ENCODE results near the gene KIF23.
A peak's percentile ranks its signal among the peaks of the same experiment; 100 is the strongest.

Gene KIF23

GRCh38 chr15:69468241-69469121 lies 54.3 kb downstream of the KIF23 start:
- DNase-seq, result peak; percentile 99

DNA sequence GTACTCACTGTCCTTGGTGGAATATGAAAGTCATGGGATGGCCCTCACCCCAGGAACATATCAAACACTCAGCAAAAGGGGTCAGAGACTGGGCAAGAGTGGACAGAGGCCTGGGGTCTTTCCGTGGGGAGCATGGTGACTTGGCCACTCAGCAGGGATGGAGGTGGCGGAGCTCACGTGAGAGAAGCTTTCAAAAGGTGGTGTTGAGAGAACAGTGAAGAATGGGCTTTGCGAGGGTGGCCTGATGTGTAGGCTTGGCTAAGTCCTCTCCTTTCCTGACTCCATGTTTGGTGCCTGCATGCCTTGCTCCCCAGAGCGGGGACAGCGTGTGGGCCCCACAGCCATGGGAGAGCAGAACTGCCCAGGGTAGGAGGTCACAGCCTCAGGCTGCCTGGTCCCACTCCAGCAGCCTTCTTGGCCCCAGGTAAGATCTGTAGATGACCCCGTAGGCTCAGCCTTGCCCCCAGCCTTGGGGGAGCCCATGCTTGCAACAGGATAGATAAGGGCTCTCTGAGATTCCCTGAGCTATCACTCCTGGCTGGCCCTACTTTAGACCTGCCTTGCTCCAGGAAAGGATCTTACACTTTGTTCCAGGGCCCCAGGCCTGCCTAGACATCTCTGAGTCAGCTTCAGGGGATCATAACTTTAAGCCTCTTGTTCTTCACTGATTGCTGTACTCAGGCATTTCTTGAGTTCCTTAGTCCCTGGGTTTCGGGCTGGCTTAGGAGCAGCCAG lies 55.5 kb downstream of the KIF23 start:
- no peak for DNase-seq

- DNase-seq, result no peak
Measured at GRCh38 chr15:69472046-69472445, 57.9 kb downstream of the KIF23 start.

DNA sequence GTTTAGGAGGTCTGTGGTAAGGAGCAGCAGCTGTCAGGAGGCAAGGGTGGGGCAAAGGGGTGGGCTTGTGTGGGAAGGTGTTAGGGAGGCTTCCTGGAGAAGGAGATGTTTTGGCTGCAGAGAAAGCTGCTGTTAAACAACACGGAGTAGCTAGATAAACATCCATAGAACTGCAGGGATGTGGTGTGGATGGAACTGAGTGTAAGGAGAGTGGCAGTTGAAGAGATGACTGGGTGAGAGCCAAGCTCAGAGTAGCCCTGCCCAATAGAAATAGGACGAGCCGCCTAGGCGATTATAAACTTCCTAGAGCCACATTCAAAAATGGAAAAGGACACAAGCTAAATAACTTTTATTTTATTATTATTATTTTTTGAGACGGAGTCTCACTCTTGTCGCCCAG lies 58.4 kb downstream of the KIF23 start:
- DNase-seq, result no peak

DNA sequence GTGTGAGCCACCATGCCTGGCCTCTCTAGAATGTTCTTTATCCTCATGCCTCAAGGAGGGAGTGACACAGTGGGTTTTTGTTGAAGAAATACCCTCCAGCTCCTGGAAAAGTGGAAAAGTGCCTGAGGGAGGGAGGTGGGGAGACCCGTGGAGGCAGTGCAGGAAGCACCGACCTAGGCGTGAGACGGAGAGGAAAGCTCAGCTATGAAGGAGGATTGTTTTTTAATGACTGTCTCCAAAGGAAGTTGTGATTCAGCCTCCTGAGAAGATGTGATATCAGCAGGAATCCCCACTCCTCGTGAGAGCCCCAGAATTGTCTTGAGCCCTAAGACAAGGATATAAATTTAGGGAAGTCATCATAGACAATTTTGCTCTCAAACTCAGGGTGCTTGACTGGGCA lies 60.1 kb downstream of the KIF23 start:
- no peak for DNase-seq

DNA sequence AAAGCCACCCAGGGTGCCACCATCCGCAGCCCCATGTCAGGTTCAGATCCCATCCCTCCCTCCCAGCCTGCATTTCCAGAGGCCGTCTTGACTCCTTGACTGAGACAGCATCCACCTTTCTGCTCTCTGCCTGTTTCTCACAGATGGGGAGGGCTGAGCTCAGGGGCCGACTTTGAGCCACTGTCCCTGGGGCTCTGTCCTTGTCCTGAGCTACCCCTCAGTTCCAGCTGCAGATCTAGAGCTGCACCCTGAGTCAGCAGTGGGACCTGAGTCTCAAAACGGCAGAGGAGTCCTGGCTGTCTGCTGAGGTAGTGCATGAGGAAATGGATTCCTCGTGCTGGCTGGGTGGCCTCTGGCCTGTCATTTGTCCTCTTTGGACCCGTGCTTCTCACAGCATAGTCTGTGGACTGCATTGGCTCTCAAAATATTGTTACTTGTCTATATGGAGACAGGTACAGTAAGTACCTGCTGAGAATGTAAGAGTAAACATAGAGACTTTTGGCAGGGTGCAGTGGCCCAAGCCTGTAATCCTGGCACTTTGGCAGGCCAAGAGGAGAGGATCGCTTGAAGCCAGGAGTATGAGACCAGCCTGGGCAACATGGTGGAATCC lies 60.8 kb downstream of the KIF23 start:
- DNase-seq, result peak; percentile 52

GRCh38 chr15:69475769-69476358 lies 61.7 kb downstream of the KIF23 start:
- DNase-seq, result peak; percentile 82

- no peak for DNase-seq
Measured at GRCh38 chr15:69476704-69477473, 62.7 kb downstream of the KIF23 start.

DNA sequence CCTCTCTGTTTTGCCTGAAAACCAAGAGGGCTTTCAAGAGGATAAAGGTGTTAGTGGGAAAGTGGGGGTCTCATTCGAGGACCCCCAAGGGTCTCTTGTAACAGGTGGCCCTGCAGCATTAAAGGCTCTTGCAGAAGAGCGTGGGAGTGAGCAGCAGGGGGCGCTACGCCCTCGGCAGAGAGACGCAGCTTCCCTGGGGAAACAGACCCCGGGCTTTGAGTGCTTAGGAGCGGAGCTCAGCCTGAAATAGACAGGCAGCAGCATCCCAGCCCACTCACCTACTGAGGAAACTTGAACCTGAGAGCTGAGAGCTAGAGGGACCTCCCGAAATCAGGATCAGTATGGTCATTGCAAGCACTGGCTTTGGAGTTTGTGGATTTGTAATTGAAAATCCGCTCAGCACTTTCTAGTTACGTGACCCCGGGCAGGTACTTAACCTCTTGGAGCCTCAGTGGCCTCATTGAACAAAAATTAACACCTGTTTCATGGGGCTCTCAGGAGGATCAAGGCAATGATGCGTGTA lies 64.2 kb downstream of the KIF23 start:
- peak; percentile 84 for DNase-seq

- DNase-seq, result no peak
Measured at GRCh38 chr15:69479081-69479480, 64.9 kb downstream of the KIF23 start.

DNA sequence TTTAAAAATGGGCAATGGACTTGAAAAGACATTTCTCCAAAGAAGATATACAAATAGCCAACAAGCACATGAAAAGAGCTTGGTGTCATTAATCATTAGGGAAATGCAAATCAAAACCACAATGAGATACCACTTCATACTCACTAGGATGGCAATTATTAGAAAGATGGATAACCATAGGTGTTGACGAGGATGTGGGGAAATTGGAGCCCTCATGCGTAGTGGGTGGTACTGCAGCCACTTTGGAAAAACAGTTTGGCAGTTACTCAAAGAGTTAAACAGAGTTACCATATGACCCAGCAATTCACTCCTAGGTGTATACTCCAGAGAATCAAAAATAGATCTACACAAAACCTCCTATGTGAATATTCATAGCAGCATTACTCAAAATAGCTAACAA lies 65.8 kb downstream of the KIF23 start:
- DNase-seq, result no peak

DNA sequence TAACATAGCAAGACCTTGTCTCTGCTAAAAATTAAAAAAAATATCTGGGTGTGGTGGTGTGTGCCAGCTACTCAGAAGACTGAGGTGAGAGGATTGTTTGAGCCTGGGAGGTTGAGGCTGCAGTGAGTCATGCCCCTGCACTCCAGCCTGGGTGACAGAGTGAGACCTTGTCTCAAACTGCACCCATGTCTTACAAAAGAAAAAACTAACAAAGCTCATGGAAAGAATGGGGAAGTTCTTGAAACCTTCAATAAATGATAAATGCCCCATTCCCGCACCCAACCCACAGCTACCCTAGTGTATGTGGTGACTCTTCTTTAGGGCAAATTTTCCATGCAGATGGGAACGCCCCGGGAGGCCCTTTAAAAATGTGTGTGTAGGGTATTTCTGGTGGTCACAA lies 66.8 kb downstream of the KIF23 start:
- DNase-seq, result no peak

- peak; percentile 74 for DNase-seq
Measured at GRCh38 chr15:69482686-69483256, 68.6 kb downstream of the KIF23 start.

DNA sequence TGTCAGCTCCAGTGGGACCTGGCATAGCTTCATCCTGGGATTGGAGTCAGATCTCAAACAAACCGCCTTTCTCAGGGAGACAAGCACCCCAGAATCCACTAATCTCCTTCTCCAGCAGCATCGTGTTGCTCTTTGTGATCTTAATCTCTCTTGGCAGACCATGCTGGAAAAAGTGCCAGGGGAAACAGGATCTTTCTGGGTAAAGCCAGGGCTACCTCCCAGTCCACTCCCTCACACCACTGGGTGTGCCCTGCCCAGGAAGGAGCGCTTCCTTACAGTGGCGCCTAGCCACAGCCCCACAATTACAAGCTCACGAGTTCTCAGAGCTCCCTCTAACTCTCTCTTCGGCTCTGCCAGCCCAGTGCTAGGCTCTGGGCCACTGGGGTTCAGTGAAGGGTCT lies 70.7 kb downstream of the KIF23 start:
- no peak for DNase-seq

DNA sequence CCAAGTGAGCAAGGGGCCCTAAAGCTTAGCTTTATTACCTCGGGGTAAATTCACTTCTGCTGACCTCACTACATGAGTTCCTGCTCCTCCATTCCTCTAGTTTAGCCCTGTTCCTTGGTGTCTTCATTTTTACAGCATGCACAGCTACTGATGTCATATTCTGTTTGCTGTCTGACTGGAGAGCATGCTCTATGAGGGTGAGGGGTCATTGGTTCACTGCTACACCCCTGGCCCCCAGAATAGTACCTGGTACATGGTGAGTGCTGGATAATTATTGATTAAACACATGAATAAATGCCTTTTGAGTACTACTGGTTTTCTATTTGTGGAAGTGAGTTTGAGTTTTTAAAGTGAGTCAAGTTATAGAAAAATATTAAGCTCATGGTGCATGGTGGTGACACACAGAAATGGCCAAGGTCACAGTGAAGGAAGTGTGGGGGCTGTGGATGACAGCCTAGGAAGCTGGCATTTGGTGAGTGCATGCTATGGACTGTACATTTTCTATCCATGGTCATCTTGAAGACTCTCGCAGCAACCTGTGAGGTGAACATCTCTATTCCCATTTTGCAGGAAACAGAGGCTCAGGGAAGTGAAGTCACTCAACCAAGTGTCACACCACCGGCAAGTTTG lies 72.4 kb downstream of the KIF23 start:
- no peak for DNase-seq

DNA sequence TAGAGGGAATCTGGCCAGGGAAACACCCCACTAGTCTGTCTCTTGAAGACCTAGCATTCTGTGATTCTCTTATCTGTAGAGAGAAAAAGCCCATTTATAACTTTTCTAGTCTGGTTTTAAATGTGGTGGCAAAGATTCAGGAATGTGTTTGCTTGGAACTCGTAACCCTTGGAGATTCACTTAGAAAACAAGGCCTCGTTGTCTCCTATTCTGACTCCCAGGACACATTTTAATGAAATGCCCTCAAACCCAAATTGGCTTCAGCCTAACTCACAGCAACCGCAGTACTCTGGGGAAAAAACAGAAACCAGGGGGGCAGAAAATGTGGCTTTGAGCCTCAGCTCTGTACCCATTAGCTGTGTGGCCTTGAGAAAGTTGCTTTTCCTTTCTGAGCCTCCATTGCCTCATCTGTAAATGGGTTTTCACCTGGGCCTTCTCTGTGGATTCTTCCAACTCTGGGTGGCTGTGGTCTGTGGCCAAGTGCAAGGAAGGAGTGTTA lies 75.0 kb downstream of the KIF23 start:
- no peak for DNase-seq

DNA sequence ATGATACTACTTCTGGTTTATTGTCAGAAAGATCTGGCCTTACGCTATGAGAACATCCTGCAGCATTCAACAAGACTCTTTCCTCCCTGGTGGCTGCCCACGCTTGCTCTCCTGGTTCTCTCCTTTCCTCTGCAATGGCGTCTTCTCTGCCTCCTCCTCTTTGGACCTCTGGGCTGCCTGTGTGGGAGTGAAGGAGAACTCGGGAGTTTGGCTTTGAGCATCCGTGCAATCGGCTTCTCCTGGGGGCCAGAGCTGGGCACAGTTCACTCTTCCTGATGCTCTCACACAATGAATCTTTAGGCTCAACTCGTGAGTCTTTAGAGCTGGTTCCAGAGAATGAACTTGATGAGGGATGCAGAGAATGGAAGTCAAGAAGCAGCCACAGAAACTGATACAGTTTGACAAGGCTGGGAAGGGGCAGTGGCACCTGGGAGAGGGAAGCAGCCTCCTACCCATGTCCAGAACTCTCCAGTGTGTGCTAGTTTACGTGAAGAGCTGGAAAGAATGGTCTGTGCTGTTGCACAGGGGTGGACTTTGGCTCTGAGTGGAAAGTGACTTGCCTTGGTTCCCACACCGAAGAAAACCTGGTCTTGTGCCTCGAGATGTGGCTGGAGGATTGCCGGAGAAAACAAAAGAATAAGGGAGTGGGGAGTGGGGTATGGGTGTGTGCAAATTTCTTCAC lies 76.3 kb downstream of the KIF23 start:
- no peak for DNase-seq

DNA sequence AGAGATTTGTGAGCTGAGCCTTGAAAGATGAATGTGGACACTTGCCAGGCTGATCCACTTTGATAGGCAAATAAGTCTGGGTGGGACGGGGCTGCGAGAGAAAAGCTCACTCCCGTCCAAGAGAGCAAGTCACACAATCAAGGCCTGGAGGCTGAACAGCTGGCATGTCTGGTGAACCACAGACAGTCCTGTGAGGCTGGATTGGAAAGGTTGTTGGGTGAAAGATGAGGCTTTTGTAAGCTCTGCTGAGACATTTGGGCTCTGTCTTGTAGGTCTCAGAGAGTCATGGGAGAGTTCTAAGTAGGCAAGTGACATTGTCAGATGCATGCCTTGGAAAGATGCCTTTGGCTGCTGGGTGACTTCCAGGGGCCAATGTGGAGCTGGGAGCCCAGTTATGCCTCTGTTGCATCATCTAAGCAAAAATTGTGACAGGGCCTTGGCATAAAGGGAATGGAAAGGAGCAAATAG lies 76.9 kb downstream of the KIF23 start:
- DNase-seq, result no peak

- no peak for DNase-seq
Measured at GRCh38 chr15:69493406-69493805, 79.3 kb downstream of the KIF23 start.

DNA sequence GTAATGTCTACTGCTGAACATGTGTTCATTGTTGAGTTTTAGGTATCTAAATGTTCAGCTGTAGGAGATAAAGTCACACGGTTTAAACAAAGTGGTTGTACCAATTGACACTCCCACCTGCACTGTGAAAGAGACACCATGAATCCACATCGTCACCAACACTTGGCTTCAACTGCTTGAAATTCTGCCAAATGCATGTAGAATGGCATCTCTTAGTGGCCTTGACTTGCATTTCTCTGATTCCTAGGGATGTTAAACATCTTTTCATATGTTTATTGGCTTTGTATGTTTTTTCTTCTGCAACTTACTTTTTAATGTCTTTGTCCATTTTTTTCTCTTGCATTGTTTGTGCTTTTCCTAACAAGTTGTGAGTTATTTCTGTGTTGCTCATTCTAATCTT lies 81.9 kb downstream of the KIF23 start:
- DNase-seq, result no peak

GRCh38 chr15:69497076-69497475 lies 82.9 kb downstream of the KIF23 start:
- DNase-seq, result no peak
